Stomach (tissue), 9 donors: Measurements from ENCODE around the gene FOXI2. TPM values are rescaled to one million over a fixed set of nuclear protein-coding genes. Genes with fewer than 3 reads are reported as not detected.

Experiments
- DNase-seq, 2 donors: peaks; one replicate each; pipeline versions ENCODE4 v3.0.0 to v3.0.0-alpha.2; 2013 to 2019
- H3K27ac ChIP-seq, 5 donors: fragments of 200-600 bp in 4 of 5; sonication (generic) in 4 of 5; one replicate each; pipeline ENCODE4 v1.5.1; 2013 to 2019; ENCODE audit warnings: mild to moderate bottlenecking in 1 of 5, moderate library complexity in 1 of 5
- H3K27me3 ChIP-seq, 3 donors: fragments of 200-600 bp; sonication (generic); one replicate each; pipeline ENCODE4 v1.5.1; 2017 to 2019; ENCODE audit warnings: mixed run types in 1 of 3
- H3K36me3 ChIP-seq, 4 donors: fragments of 200-600 bp; sonication (generic); 1 replicate in 3 of 4; 2 replicates in 1 of 4; pipeline ENCODE4 v1.5.1; 2016 to 2019
- H3K4me1 ChIP-seq, 4 donors: fragments of 200-600 bp; sonication (generic); one replicate each; pipeline ENCODE4 v1.5.1; 2016 to 2019
- H3K4me3 ChIP-seq, 4 donors: fragments of 200-600 bp; sonication (generic) in 3 of 4; one replicate each; pipeline ENCODE4 v1.5.1; 2016 to 2019; ENCODE audit warnings: mild to moderate bottlenecking in 1 of 4
- H3K9me3 ChIP-seq, 4 donors: fragments of 200-600 bp; sonication (generic); one replicate each; pipeline ENCODE4 v1.5.1; 2016 to 2019
- EP300 ChIP-seq: sonication (generic); formaldehyde crosslinking; IDR thresholded peaks from one replicate; pipeline ENCODE4 v1.6.1; 2017; ENCODE audit warnings: antibody characterized with exemption
- POLR2A ChIP-seq, 4 donors: fragments of 450-650 bp; IDR thresholded peaks; one replicate each; pipeline ENCODE4 v1.6.1; 2016; ENCODE audit warnings: antibody characterized with exemption in 4 of 4, control low read depth in 2 of 4, mild to moderate bottlenecking in 1 of 4, moderate library complexity in 1 of 4
- POLR2AphosphoS5 ChIP-seq, 3 donors: sonication (generic); formaldehyde crosslinking; IDR thresholded peaks; one replicate each; pipeline ENCODE4 v1.6.1; 2016; ENCODE audit warnings: antibody characterized with exemption in 3 of 3
- WGBS, 5 donors: extraction: QIAGEN DNeasy Blood & Tissue Kit in 3 of 5; methylation state at CpG; one replicate each; pipeline versions ENCODE4 v1.1.5 to v1.1.7; 2013 to 2018; 5-methylcytosine and 5-hydroxymethylcytosine counted together
- intact Hi-C: fragments of 100-400 bp; cut with DNase I; formaldehyde crosslinking; loops from one replicate; pipeline ENCODE4 v1.15.1; 2023; ENCODE audit warnings: low total_unique reads
- polyA plus RNA-seq, 3 donors: library from polyadenylated mRNA; stranded (reverse); fragments of 200-250 nt; gene quantifications; one replicate each; pipeline ENCODE4 v1.2.3, GENCODE V29; 2013
- total RNA-seq, 5 donors: library from RNA; depleted of rRNA; stranded (reverse); fragments of >200 nt; gene quantifications; one replicate each; pipeline versions ENCODE4 v1.1.0 to v1.2.3, GENCODE V29; 2014 to 2016
- TF ChIP-seq, protein P1 (sequence below), 7 experiments: fragments of 450-650 bp in 4 of 7; fragments of 200-600 bp in 3 of 7; sonication (generic) in 3 of 7; IDR thresholded peaks; one replicate each; pipeline ENCODE4 v1.5.1; 2016 to 2019; ENCODE audit warnings: antibody characterized with exemption in 7 of 7, control low read depth in 2 of 7, mild to moderate bottlenecking in 1 of 7
- donor health status: healthy with polysubstance abuse.
- donor health status: Bipolar disorder and iron deficiency.
- donor health status: healthy.

The FOXI2 gene
- total and polyA plus RNA-seq, 8 donors = 0.06 to 0.43 (median 0.15) TPM; not detected in 3

DNA sequence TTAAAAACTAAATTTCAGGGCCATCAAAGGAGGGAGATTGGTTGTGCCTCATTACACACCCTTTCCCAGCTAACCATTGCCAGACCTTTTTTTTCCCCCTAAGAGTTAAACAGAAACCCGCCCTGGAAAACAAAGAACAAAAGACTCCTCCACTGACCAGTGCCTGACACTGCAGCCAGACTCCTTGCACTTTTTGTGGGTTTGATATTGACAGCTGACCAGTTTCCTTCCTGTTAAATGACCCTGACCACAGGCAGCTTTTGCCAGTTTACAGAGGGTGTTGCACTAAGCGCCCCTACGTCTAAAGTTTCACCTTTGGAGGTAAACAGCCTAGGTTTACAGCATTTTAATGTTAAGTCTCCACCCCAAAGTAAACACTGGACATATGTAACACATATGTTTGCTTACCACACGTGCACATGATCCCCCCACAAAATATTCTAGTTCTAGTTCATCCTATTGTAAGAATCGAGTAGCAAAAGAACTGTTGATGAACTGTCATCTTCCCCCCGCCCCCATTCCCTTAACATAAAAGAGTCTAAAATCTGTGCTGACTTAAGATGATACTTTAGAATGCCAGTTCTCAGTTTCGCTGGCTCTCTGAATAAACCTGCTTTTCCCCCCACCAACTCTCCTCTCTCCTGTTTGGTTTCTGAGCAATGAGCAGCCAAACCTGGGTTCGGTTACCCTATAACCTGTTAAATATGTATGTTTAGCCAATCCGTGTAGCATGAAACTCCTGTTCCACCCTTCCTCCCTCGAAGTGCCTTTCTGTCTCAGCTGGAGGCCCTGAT, 38.0 kb downstream of the FOXI2 start:
- intact Hi-C loops = no loop called here
- WGBS, 5 donors = 18 to 36% (median 22%) methylated on average over 10 of the region's 10 CpGs
- Histone ChIP-seq H3K4me3 (no peak overlapping the region), H3K27me3 (no peaks in the 10 kb centered on the region), H3K36me3 (no peaks in the 10 kb centered on the region), H3K9me3 (no peaks in the 10 kb centered on the region), H3K27ac (no peak overlapping the region), H3K4me1 (no peaks in the 10 kb centered on the region)
- TF ChIP-seq POLR2AphosphoS5 (IDR thresholded peaks at IDR 0.05) = no peak
- TF ChIP-seq POLR2A (IDR thresholded peaks at IDR 0.05) = no peak
- TF ChIP-seq, protein P1, sequence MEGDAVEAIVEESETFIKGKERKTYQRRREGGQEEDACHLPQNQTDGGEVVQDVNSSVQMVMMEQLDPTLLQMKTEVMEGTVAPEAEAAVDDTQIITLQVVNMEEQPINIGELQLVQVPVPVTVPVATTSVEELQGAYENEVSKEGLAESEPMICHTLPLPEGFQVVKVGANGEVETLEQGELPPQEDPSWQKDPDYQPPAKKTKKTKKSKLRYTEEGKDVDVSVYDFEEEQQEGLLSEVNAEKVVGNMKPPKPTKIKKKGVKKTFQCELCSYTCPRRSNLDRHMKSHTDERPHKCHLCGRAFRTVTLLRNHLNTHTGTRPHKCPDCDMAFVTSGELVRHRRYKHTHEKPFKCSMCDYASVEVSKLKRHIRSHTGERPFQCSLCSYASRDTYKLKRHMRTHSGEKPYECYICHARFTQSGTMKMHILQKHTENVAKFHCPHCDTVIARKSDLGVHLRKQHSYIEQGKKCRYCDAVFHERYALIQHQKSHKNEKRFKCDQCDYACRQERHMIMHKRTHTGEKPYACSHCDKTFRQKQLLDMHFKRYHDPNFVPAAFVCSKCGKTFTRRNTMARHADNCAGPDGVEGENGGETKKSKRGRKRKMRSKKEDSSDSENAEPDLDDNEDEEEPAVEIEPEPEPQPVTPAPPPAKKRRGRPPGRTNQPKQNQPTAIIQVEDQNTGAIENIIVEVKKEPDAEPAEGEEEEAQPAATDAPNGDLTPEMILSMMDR (IDR thresholded peaks at IDR 0.05) = no peak
- no peak for TF ChIP-seq EP300
- DNase-seq = peak in 1 of 2 donors; percentile 18

DNA sequence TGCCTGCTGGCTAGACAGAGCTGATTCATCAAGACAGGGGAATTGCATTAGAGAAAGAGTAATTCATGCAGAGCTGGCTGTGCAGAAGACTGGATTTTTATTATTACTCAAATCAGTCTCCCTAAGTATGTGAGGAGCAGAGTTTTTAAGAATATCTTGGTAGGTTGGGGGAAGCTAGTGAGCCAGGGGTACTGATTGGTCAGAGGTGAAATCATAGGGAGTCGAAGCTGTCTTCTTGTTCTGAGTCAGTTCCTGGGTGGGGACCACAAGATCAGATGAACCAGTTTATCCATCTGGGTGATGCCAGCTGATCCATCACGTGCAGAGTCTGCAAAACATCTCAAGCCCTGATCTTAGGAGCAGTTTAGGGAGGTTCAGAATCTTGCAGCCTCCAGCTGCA, 39.8 kb downstream of the FOXI2 start:
- intact Hi-C loops = no loop called here
- Histone ChIP-seq H3K27me3 (no peaks in the 10 kb centered on the region), H3K27ac (no peak overlapping the region), H3K9me3 (no peaks in the 10 kb centered on the region), H3K4me1 (no peaks in the 10 kb centered on the region), H3K4me3 (no peak overlapping the region), H3K36me3 (no peaks in the 10 kb centered on the region)
- WGBS, 5 donors = 59 to 72% (median 60%) methylated on average over 2 of the region's 2 CpGs
- TF ChIP-seq POLR2A (IDR thresholded peaks at IDR 0.05) = no peak
- TF ChIP-seq, protein P1 (IDR thresholded peaks at IDR 0.05) = no peak
- TF ChIP-seq POLR2AphosphoS5 (IDR thresholded peaks at IDR 0.05) = no peak
- no peak for TF ChIP-seq EP300
- no peak for DNase-seq

DNA sequence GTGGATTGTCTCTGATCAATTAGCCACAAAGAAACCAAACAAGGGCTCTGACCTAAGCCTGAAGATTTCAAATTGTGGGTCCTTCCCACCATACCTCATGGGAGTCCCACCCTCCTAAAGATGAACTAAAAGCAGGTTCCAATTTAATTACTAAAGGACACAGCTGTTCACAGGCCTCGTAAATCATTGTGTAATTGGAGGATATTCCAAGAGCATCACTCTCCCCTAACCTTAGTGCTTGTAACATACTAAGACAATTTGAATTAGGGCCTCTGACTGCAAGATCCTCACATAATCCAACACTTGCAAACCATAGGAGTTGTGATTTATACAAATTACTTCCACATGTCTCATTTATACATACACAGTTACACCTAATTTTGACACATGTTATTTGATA, 44.4 kb downstream of the FOXI2 start:
- H3K27ac ChIP-seq = no peak overlapping the region
- H3K36me3 ChIP-seq = no peaks in the 10 kb centered on the region
- no peaks in the 10 kb centered on the region for H3K4me1 ChIP-seq
- 67 to 87% (median 74%) methylated on average over 1 of the region's 1 CpG for WGBS, 5 donors
- intact Hi-C loops = no loop called here
- H3K9me3 ChIP-seq = peaks cover 0 to 15% (median 9%) of the 10 kb centered on the region in 4 donors
- TF ChIP-seq POLR2A (IDR thresholded peaks at IDR 0.05) (no peak), EP300 (no peak), POLR2AphosphoS5 (IDR thresholded peaks at IDR 0.05) (no peak)
- TF ChIP-seq, protein P1 (IDR thresholded peaks at IDR 0.05) = no peak
- DNase-seq = no peak
- no peak overlapping the region for H3K4me3 ChIP-seq
- H3K27me3 ChIP-seq = no peaks in the 10 kb centered on the region

DNA sequence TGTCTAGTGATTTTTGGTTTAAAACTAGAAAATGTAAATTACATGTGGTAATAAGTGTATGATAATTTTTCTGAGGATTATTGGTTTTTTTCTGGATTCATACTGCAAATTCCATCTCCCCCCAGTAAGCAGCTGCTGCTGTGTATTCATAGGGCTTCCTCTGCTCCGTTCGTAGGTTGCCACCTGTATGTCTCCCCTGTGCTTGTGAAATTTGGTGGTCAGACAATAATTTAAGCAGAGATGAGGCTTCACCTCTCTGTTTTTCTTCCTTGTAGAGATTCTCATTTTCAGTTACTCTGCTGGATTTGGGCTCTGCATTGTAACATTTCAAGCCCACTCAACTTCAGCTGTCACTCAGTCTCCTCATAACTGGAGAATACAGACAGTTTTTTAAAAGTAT, 50.9 kb downstream of the FOXI2 start:
- DNase-seq = no peak
- whole genome bisulfite sequencing, 5 donors = 90 to 96% (median 92%) methylated on average over 2 of the region's 2 CpGs
- H3K36me3 ChIP-seq = no peaks in the 10 kb centered on the region
- no peak overlapping the region for H3K27ac ChIP-seq
- intact Hi-C loops = no loop called here
- TF ChIP-seq POLR2A (IDR thresholded peaks at IDR 0.05) (no peak), POLR2AphosphoS5 (IDR thresholded peaks at IDR 0.05) (no peak), EP300 (no peak)
- TF ChIP-seq, protein P1 (IDR thresholded peaks at IDR 0.05) = no peak
- no peaks in the 10 kb centered on the region for H3K4me1 ChIP-seq
- no peak overlapping the region for H3K4me3 ChIP-seq
- peaks cover 0 to 20% (median 12%) of the 10 kb centered on the region in 4 donors for H3K9me3 ChIP-seq
- peaks cover 0 to 14% (median 0%) of the 10 kb centered on the region in 3 donors for H3K27me3 ChIP-seq
